HCT116 (cell line): Measurements from ENCODE around the gene LURAP1L. TPM values are rescaled to one million over a fixed set of nuclear protein-coding genes. Genes with fewer than 3 reads are reported as not detected.

Experiments
- ATAC-seq: fragments of 200-7000 bp; cut with Tn5 transposase; 2 replicates; pipeline ENCODE4 v1.9.1; 2020; ENCODE audit warnings: mild to moderate bottlenecking, moderate library complexity
- BruUV-seq: library from RNA; stranded (reverse); fragments of 400-500 nt; replicated peaks from 2 replicates; lab custom pipeline; 2021; lab: Mats Ljungman, UMichigan
- CTCF ChIA-PET: fragments of 300-600 bp; sonication (Branson Sonifier 250); formaldehyde crosslinking; loops from one replicate; lab custom pipeline; 2021; ENCODE audit warnings: antibody characterized with exemption; lab: Charles Lee
- POLR2A ChIA-PET: fragments of 300-600, 350-600 bp; sonication (Branson Sonifier 250); formaldehyde crosslinking; loops from one replicate; lab custom pipeline; 2021; ENCODE audit warnings: antibody characterized with exemption; lab: Charles Lee
- RAD21 ChIA-PET, 2 experiments: fragments of 300-600 bp; sonication (Branson Sonifier 250); formaldehyde crosslinking; loops; one replicate each; lab custom pipeline; 2023; ENCODE audit warnings: low total read pairs in 2 of 2; ENCODE audit not compliant: uncharacterized antibody in 2 of 2, unreplicated experiment in 2 of 2, low non-redundant PET in 1 of 2; lab: Charles Lee
- DNase-seq: peaks from one replicate; pipeline ENCODE4 v3.0.0-alpha.2; 2010; ENCODE audit warnings: low read depth, low spot score
- H2AFZ ChIP-seq: fragments of 200-600 bp; shearing (Covaris generic), sonication (generic); 2 replicates; pipeline ENCODE4 v1.6.1; 2017; ENCODE audit warnings: low read depth, mixed run types, mixed read lengths, antibody characterized with exemption, low read length; ENCODE audit not compliant: poor library complexity, severe bottlenecking
- H3K27ac ChIP-seq: 2 replicates; pipeline ENCODE4 v1.5.1; 2012; ENCODE audit warnings: low read depth, low read length
- H3K27me3 ChIP-seq: fragments of 200-600 bp; sonication (generic); 2 replicates; pipeline ENCODE4 v1.6.1; 2016; ENCODE audit warnings: mixed run types, low read length, mixed read lengths; ENCODE audit not compliant: insufficient read depth
- H3K36me3 ChIP-seq, 2 experiments: fragments of 200-500 bp in 1 of 2; fragments of 200-600 bp in 1 of 2; sonication (Bioruptor generic) in 1 of 2; sonication (generic) in 1 of 2; 2 replicates each; pipeline versions ENCODE4 v1.5.1 to v1.6.1; 2014 to 2016; ENCODE audit warnings: low read length in 2 of 2, inconsistent platforms in 1 of 2, mixed read lengths in 1 of 2, mixed run types in 1 of 2; ENCODE audit not compliant: insufficient read depth in 2 of 2, control insufficient read depth in 1 of 2
- H3K4me1 ChIP-seq, 2 experiments: fragments of 200-600 bp in 1 of 2; sonication (generic) in 1 of 2; 2 replicates each; pipeline versions ENCODE4 v1.5.1 to v1.6.1; 2012 to 2017; ENCODE audit warnings: low read length in 2 of 2, inconsistent platforms in 1 of 2, mild to moderate bottlenecking in 1 of 2, mixed read lengths in 1 of 2, mixed run types in 1 of 2, moderate library complexity in 1 of 2; ENCODE audit not compliant: insufficient read depth in 2 of 2, control insufficient read depth in 1 of 2
- H3K4me2 ChIP-seq: fragments of 200-600 bp; sonication (generic); 2 replicates; pipeline ENCODE4 v1.6.1; 2017; ENCODE audit warnings: mixed run types, low read length, mixed read lengths
- H3K4me3 ChIP-seq, 2 experiments: fragments of 200-600 bp in 1 of 2; sonication (generic) in 1 of 2; replicated peaks in 1 of 2; 2 replicates each; pipeline ENCODE4 v1.5.1; 2011 to 2016; ENCODE audit warnings: low read length in 2 of 2, control low read depth in 1 of 2, low read depth in 1 of 2, mild to moderate bottlenecking in 1 of 2, mixed read lengths in 1 of 2, mixed run types in 1 of 2
- H3K79me2 ChIP-seq: fragments of 200-600 bp; sonication (generic); 2 replicates; pipeline ENCODE4 v1.6.1; 2017; ENCODE audit warnings: mild to moderate bottlenecking, mixed run types, low read length, moderate library complexity, mixed read lengths; ENCODE audit not compliant: insufficient read depth
- H3K9ac ChIP-seq: fragments of 200-600 bp; sonication (generic); 2 replicates; pipeline ENCODE4 v1.6.1; 2016; ENCODE audit warnings: low read length, mixed read lengths
- H3K9me2 ChIP-seq: fragments of 200-600 bp; sonication (generic), shearing (Covaris generic); 2 replicates; pipeline ENCODE4 v1.6.1; 2017; ENCODE audit warnings: mixed run types, mild to moderate bottlenecking, moderate library complexity; ENCODE audit not compliant: insufficient read depth
- H3K9me3 ChIP-seq, 2 experiments: fragments of 200-500 bp in 1 of 2; fragments of 200-600 bp in 1 of 2; sonication (Bioruptor generic) in 1 of 2; sonication (generic) in 1 of 2; 2 replicates each; pipeline ENCODE4 v1.6.1; 2014 to 2017; ENCODE audit warnings: low read length in 2 of 2, mixed read lengths in 2 of 2, inconsistent platforms in 1 of 2, low read depth in 1 of 2, mild to moderate bottlenecking in 1 of 2, mixed run types in 1 of 2, moderate library complexity in 1 of 2; ENCODE audit not compliant: control insufficient read depth in 1 of 2, insufficient read depth in 1 of 2
- H4K20me1 ChIP-seq: fragments of 200-600 bp; sonication (generic), shearing (Covaris generic); 2 replicates; pipeline ENCODE4 v1.6.1; 2017; ENCODE audit warnings: mixed run types, mild to moderate bottlenecking, moderate library complexity; ENCODE audit not compliant: insufficient read depth
- CEBPB ChIP-seq: IDR thresholded peaks from 2 replicates; pipeline ENCODE4 v1.6.1; 2012; ENCODE audit warnings: low read depth
- ELF1 ChIP-seq: IDR thresholded peaks from 2 replicates; pipeline ENCODE4 v1.6.1; 2012; ENCODE audit warnings: low read depth, borderline replicate concordance
- EZH2phosphoT487 ChIP-seq: fragments of 200-600 bp; IDR thresholded peaks from 2 replicates; pipeline ENCODE4 v1.6.1; 2018; ENCODE audit warnings: antibody characterized with exemption, borderline replicate concordance
- REST ChIP-seq: IDR thresholded peaks from 2 replicates; pipeline ENCODE4 v1.6.1; 2012; ENCODE audit warnings: low read depth
- SP1 ChIP-seq: IDR thresholded peaks from 2 replicates; pipeline ENCODE4 v1.6.1; 2012; ENCODE audit warnings: low read depth
- SRF ChIP-seq: IDR thresholded peaks from 2 replicates; pipeline ENCODE4 v1.6.1; 2012; ENCODE audit warnings: low read depth
- TCF7L2 ChIP-seq: IDR thresholded peaks from 2 replicates; pipeline ENCODE4 v1.7.0; 2011; ENCODE audit warnings: borderline replicate concordance, inconsistent platforms; ENCODE audit not compliant: insufficient read depth, insufficient read length; ENCODE audit errors: extremely low read depth
- intact Hi-C: fragments of 100-400 bp; cut with micrococcal nuclease; formaldehyde crosslinking; loops from 2 replicates; pipeline ENCODE4 v1.10.0; 2022
- total RNA-seq: library from RNA; stranded (reverse); gene quantifications from one replicate; pipeline ENCODE4 v1.2.1, GENCODE V29; 2021; ENCODE audit not compliant: unreplicated experiment
- TF ChIP-seq, protein P1 (sequence below): IDR thresholded peaks from 2 replicates; pipeline ENCODE4 v1.6.1; 2011; ENCODE audit warnings: mild to moderate bottlenecking, low read length, moderate library complexity; ENCODE audit not compliant: insufficient replicate concordance; ENCODE audit errors: extremely low read depth

The LURAP1L gene
- total RNA-seq, 1 experiment from 2014 or later: 13.3 TPM

GRCh38 chr9:12811935-12812334, 37.1 kb downstream of the LURAP1L start (continued):
- no peak for TF ChIP-seq ELF1

DNA sequence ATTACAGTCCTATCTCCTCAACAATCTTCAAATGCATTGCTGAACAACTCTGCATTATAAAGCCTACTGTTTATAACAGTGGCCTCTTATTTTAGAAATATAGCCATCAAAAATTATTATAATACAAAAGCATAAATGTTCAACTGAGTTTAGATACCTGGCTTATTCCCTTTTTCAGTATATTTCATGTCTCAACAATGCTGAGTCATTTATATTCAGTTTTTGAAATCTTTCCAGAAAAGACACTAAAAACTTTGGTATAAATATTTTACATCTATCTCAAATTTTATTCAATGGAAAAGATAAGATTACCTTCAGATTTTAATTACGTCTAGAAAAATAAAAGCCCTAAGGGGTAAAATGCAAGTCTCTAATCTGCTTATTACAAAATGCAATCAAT, 37.9 kb downstream of the LURAP1L start:
- H3K4me3 ChIP-seq: no peak overlapping the region
- H4K20me1 ChIP-seq: no peaks in the 10 kb centered on the region
- H3K79me2 ChIP-seq: no peaks in the 10 kb centered on the region
- H3K9ac ChIP-seq: no peak overlapping the region
- H3K9me3 ChIP-seq: no peaks in the 10 kb centered on the region
- H3K4me2 ChIP-seq: no peak overlapping the region
- H3K27me3 ChIP-seq: no peaks in the 10 kb centered on the region
- ChIA-PET RAD21 (no interaction called here), CTCF (no interaction called here), POLR2A (interaction anchor here (3.2 kb wide), 1 partner anchor 37 kb away, joined by 19 read pairs; the partner anchor contains the start of gene LURAP1L)
- no peaks in the 10 kb centered on the region for H3K36me3 ChIP-seq
- H3K27ac ChIP-seq: no peak overlapping the region
- peak overlapping the region; percentile 16 for H2AFZ ChIP-seq
- TF ChIP-seq CEBPB (no peak), TCF7L2 (no peak), EZH2phosphoT487 (no peak), REST (no peak), SP1 (no peak), SRF (no peak), ELF1 (no peak)
- TF ChIP-seq, protein P1, sequence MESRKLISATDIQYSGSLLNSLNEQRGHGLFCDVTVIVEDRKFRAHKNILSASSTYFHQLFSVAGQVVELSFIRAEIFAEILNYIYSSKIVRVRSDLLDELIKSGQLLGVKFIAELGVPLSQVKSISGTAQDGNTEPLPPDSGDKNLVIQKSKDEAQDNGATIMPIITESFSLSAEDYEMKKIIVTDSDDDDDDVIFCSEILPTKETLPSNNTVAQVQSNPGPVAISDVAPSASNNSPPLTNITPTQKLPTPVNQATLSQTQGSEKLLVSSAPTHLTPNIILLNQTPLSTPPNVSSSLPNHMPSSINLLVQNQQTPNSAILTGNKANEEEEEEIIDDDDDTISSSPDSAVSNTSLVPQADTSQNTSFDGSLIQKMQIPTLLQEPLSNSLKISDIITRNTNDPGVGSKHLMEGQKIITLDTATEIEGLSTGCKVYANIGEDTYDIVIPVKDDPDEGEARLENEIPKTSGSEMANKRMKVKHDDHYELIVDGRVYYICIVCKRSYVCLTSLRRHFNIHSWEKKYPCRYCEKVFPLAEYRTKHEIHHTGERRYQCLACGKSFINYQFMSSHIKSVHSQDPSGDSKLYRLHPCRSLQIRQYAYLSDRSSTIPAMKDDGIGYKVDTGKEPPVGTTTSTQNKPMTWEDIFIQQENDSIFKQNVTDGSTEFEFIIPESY: no peak
- H3K9me2 ChIP-seq: no peaks in the 10 kb centered on the region
- no peak for DNase-seq
- intact Hi-C loops: loop anchor here (5.0 kb wide), 1 partner anchor 90 kb away; no protein-coding TSS in a partner anchor
- peaks cover 23 to 28% of the 10 kb centered on the region in 2 experiments; a peak in 3 of 4 replicates for H3K4me1 ChIP-seq
- no TSS peak for BruUV-seq
- no peak for ATAC-seq
